Fibroblast of lung (primary cell): ENCODE measurements around the gene KLHL8. TPM values are rescaled to one million over a fixed set of nuclear protein-coding genes. Genes with fewer than 3 reads are reported as not detected.
"Not testable (repeated sequence)": the region's sequence is repeated elsewhere in the genome, so short reads cannot be mapped to it uniquely, and the experiment has no call there.

ENCODE experiments used
- DNase-seq, 2 donors: peaks; one replicate each; pipeline versions ENCODE4 v3.0.0 to v3.0.0-alpha.2; 2010; ENCODE audit warnings: low read depth in 2 of 2
- H2AFZ ChIP-seq: 2 replicates; pipeline ENCODE4 v1.5.1; 2012; ENCODE audit warnings: low read length, control low read depth, inconsistent platforms
- H3K27ac ChIP-seq: 2 replicates; pipeline ENCODE4 v1.5.1; 2011; ENCODE audit warnings: low read length, control low read depth; ENCODE audit not compliant: insufficient read depth
- H3K27me3 ChIP-seq: 2 replicates; pipeline ENCODE4 v1.5.1; 2011; ENCODE audit warnings: mild to moderate bottlenecking, low read length; ENCODE audit not compliant: control insufficient read depth, insufficient read depth
- H3K36me3 ChIP-seq: 2 replicates; pipeline ENCODE4 v1.5.1; 2011; ENCODE audit warnings: low read length; ENCODE audit not compliant: control insufficient read depth, insufficient read depth
- H3K4me1 ChIP-seq: 2 replicates; pipeline ENCODE4 v1.5.1; 2011; ENCODE audit warnings: low read length; ENCODE audit not compliant: control insufficient read depth, insufficient read depth; ENCODE audit errors: extremely low read depth
- H3K4me2 ChIP-seq: 2 replicates; pipeline ENCODE4 v1.5.1; 2011; ENCODE audit warnings: low read length, control low read depth; ENCODE audit not compliant: insufficient read depth; ENCODE audit errors: extremely low read depth
- H3K4me3 ChIP-seq, 4 experiments: fragments of 200-600 bp in 1 of 4; sonication (generic) in 1 of 4; replicated peaks in 1 of 4; 2 replicates each; pipeline ENCODE4 v1.5.1; 2011 to 2016; ENCODE audit warnings: low read length in 4 of 4, low read depth in 3 of 4, mild to moderate bottlenecking in 3 of 4, control low read depth in 2 of 4, inconsistent platforms in 1 of 4, mixed read lengths in 1 of 4; ENCODE audit not compliant: insufficient read depth in 1 of 4; ENCODE audit errors: control extremely low read depth in 1 of 4
- H3K79me2 ChIP-seq: 2 replicates; pipeline ENCODE4 v1.5.1; 2012; ENCODE audit warnings: mild to moderate bottlenecking, low read length, inconsistent platforms; ENCODE audit not compliant: control insufficient read depth, insufficient read depth
- H3K9ac ChIP-seq: 2 replicates; pipeline ENCODE4 v1.5.1; 2011; ENCODE audit warnings: mild to moderate bottlenecking, low read length, control low read depth; ENCODE audit not compliant: insufficient read depth
- H3K9me3 ChIP-seq: 2 replicates; pipeline ENCODE4 v1.5.1; 2012; ENCODE audit warnings: low read depth, low read length; ENCODE audit not compliant: control insufficient read depth, insufficient read depth
- H4K20me1 ChIP-seq: 2 replicates; pipeline ENCODE4 v1.5.1; 2011; ENCODE audit warnings: low read length; ENCODE audit not compliant: control insufficient read depth, insufficient read depth; ENCODE audit errors: extremely low read depth
- EZH2 ChIP-seq: IDR thresholded peaks from 2 replicates; pipeline ENCODE4 v1.5.1; 2012; ENCODE audit warnings: low read length, control low read depth, mild to moderate bottlenecking; ENCODE audit errors: missing control alignments
- polyA plus RNA-seq, 2 donors: library from polyadenylated mRNA; depleted of rRNA in 1 of 2; stranded (reverse) in 1 of 2; unstranded in 1 of 2; fragments of >200 nt; gene quantifications; 2 replicates each; pipeline ENCODE4 v1.2.1, GENCODE V29; 2011 to 2012; ENCODE audit warnings: missing spikeins in 1 of 2
- total RNA-seq: library from RNA; depleted of rRNA; stranded (reverse); fragments of >200 nt; gene quantifications from 2 replicates; pipeline ENCODE4 v1.2.1, GENCODE V29; 2014
- TF ChIP-seq, protein P1 (sequence below), 2 donors: IDR thresholded peaks in 1 of 2; conservative IDR thresholded peaks in 1 of 2; 1 replicate in 1 of 2; 2 replicates in 1 of 2; pipeline ENCODE4 v1.5.1; 2011 to 2012; ENCODE audit warnings: low read length in 2 of 2, control low read depth in 1 of 2, inconsistent platforms in 1 of 2, low read depth in 1 of 2, mild to moderate bottlenecking in 1 of 2

The KLHL8 gene
- total and polyA plus RNA-seq, 2 donors (not counting 1 experiment from before 2014, with no cell fraction given) = 8.8 to 15.7 TPM

DNA sequence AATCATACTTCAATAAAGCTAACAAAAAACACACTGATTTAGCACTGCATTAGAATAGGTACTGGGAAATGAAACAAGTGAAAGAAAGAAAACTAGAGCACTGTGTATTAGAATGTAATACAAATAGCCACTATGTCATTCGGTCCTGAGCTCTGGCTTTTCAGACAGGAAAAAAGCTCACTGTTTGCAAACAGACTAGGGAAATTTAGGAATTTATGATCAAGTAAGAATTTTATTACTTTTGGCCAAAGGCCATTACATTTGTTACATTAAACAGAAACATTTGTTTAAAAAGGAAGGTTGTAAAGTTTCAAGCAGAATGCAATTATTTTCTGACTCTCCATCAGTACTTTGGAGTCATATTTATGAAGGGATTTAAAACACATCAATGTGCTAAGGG is 68.7 kb downstream of the KLHL8 start:
- Histone ChIP-seq H3K4me1 (no peaks in the 10 kb centered on the region), H3K9me3 (no peaks in the 10 kb centered on the region), H2AFZ (no peak overlapping the region), H3K27ac (no peak overlapping the region), H3K4me2 (no peak overlapping the region), H3K27me3 (no peaks in the 10 kb centered on the region), H3K4me3 (no peak overlapping the region), H3K9ac (no peak overlapping the region), H3K79me2 (no peaks in the 10 kb centered on the region), H4K20me1 (no peaks in the 10 kb centered on the region), H3K36me3 (no peaks in the 10 kb centered on the region)
- TF ChIP-seq EZH2 = no peak
- TF ChIP-seq, protein P1, sequence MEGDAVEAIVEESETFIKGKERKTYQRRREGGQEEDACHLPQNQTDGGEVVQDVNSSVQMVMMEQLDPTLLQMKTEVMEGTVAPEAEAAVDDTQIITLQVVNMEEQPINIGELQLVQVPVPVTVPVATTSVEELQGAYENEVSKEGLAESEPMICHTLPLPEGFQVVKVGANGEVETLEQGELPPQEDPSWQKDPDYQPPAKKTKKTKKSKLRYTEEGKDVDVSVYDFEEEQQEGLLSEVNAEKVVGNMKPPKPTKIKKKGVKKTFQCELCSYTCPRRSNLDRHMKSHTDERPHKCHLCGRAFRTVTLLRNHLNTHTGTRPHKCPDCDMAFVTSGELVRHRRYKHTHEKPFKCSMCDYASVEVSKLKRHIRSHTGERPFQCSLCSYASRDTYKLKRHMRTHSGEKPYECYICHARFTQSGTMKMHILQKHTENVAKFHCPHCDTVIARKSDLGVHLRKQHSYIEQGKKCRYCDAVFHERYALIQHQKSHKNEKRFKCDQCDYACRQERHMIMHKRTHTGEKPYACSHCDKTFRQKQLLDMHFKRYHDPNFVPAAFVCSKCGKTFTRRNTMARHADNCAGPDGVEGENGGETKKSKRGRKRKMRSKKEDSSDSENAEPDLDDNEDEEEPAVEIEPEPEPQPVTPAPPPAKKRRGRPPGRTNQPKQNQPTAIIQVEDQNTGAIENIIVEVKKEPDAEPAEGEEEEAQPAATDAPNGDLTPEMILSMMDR (conservative IDR thresholded peaks at IDR 0.05 in 1 of 2, IDR thresholded peaks at IDR 0.05 in 1 of 2; ENCODE audit: low read depth in 1 of 2, low read length in 2 of 2) = no peak
- no peak for DNase-seq

DNA sequence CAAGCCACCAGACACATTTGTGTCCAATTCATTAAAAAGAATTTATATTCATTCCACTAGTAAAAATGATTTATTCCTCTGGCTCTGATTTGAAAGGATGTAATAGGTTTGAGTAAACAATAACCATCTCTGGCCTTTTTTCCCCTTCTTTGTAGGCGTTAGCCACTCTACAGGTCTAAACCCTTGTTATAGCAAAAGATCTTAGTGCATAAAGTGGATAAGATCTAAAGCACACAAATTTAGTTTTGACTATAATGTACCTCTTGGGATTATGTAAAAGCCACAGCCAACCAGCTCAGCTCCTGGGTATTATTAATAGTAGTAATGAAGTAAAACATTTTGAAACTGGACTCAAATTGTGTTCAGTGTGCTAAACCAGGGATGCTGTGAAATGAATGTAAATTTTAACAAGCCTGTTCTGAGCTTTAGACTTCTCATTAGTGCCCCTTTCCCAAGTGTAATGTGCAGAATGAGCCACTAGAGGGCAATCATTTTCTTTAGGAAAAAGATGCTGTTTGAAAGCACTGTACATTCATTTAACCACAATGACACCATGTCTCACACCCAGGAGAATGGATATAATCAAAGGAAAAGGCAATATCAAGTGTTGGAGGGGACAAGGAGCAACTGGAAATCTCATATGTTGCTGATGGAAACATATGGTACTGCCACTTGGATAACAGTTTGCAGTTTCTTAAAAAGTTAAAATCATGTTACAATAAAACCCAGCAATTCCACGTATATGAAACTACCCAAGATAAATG is 69.7 kb downstream of the KLHL8 start:
- Histone ChIP-seq H3K9me3 (no peaks in the 10 kb centered on the region), H3K79me2 (no peaks in the 10 kb centered on the region), H3K4me3 (no peak overlapping the region), H4K20me1 (no peaks in the 10 kb centered on the region), H3K27ac (no peak overlapping the region), H3K4me1 (no peaks in the 10 kb centered on the region), H3K27me3 (no peaks in the 10 kb centered on the region), H3K9ac (no peak overlapping the region), H3K36me3 (no peaks in the 10 kb centered on the region), H2AFZ (no peak overlapping the region), H3K4me2 (no peak overlapping the region)
- DNase-seq = peak; percentile 56 to 79
- no peak for TF ChIP-seq EZH2
- TF ChIP-seq, protein P1 (conservative IDR thresholded peaks at IDR 0.05 in 1 of 2, IDR thresholded peaks at IDR 0.05 in 1 of 2; ENCODE audit: low read depth in 1 of 2, low read length in 2 of 2) = peak; percentile 87 to 92

DNA sequence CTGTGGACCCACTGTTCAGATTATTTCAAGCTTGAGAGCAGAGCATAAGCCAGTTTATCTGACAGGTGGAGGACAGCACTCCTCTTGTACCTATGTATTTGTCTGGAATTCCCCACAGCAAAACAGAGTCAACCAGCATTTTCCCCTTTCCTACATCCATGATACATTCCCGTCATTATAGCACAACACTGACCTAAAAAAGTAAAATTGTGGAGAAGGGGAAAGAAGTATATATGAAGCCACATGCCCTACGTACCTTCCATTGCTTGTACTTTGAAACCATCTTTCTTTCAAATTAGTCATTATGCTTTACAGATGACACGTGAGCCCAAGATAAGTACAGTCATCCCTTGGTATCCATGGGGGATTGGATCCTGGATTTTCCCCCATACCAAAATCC is 73.3 kb downstream of the KLHL8 start:
- Histone ChIP-seq H3K79me2 (no peaks in the 10 kb centered on the region), H3K27me3 (no peaks in the 10 kb centered on the region), H4K20me1 (no peaks in the 10 kb centered on the region), H3K4me3 (no peak overlapping the region), H3K27ac (no peak overlapping the region), H3K9me3 (no peaks in the 10 kb centered on the region), H3K4me1 (no peaks in the 10 kb centered on the region), H2AFZ (no peak overlapping the region), H3K9ac (no peak overlapping the region), H3K36me3 (no peaks in the 10 kb centered on the region), H3K4me2 (no peak overlapping the region)
- TF ChIP-seq EZH2 = no peak
- TF ChIP-seq, protein P1 (conservative IDR thresholded peaks at IDR 0.05 in 1 of 2, IDR thresholded peaks at IDR 0.05 in 1 of 2; ENCODE audit: low read depth in 1 of 2, low read length in 2 of 2) = no peak
- no peak for DNase-seq

DNA sequence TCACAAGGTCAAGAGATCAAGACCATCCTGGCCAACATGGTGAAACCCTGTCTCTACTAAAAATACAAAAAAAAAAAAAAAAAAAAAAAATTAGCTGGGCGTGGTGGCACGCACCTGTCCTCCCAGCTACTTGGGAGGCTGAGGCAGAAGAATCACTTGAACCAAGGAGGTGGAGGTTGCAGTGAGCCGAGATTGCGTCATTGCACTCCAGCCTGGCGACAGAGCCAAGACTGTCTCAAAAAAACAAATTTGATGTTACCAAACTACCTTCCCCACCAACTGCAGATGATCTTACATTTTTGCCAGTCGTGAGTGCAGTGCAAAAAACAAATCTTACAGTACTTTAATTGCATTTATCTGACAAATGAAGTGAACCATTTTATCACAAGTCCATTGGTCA is 74.5 kb downstream of the KLHL8 start:
- not testable (repeated sequence) for H3K9me3 ChIP-seq, H3K27ac ChIP-seq, H3K9ac ChIP-seq, H4K20me1 ChIP-seq, H3K4me1 ChIP-seq, H3K36me3 ChIP-seq, DNase-seq, H3K27me3 ChIP-seq, H3K4me2 ChIP-seq, H3K4me3 ChIP-seq, H2AFZ ChIP-seq, H3K79me2 ChIP-seq
